Posterior vena cava (tissue), 2 donors: ENCODE data around the gene GTF2B. TPM values are rescaled to one million over a fixed set of nuclear protein-coding genes. Genes with fewer than 3 reads are reported as not detected.
"Not testable (repeated sequence)": the region's sequence is repeated elsewhere in the genome, so short reads cannot be mapped to it uniquely, and the experiment has no call there.

Experiments
- DNase-seq: peaks from one replicate; pipeline ENCODE4 v3.0.0-alpha.2; 2020; ENCODE audit warnings: low spot score
- intact Hi-C, 2 donors: fragments of 100-400 bp; cut with DNase I; formaldehyde crosslinking; loops; one replicate each; pipeline versions ENCODE4 v1.14.1 to v1.14.2; 2022 to 2023
- long read RNA-seq, 2 donors: library from polyadenylated mRNA; unstranded; transcript quantifications; one replicate each; pipeline ENCODE4 v2.0.0, GENCODE V29; 2020 to 2021
- total RNA-seq, 2 donors: library from RNA; stranded (reverse); fragmentation: NEBNext Ultra II Directional; extraction: Animal tissue kit (Norgen Biotek cat#: 25700); gene quantifications; one replicate each; pipeline ENCODE4 v1.2.1, GENCODE V29; 2021
- donor health status: DM: yes; HTN: yes; CAD: no.
- donor health status: DM: yes; HTN: yes; CAD: no.

Gene GTF2B, protein sequence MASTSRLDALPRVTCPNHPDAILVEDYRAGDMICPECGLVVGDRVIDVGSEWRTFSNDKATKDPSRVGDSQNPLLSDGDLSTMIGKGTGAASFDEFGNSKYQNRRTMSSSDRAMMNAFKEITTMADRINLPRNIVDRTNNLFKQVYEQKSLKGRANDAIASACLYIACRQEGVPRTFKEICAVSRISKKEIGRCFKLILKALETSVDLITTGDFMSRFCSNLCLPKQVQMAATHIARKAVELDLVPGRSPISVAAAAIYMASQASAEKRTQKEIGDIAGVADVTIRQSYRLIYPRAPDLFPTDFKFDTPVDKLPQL
- 10 to 100 TPM; 16.8 to 17.9 TPM for total RNA-seq
- long read RNA-seq, donor 1, transcript GTF2B-201 (7 exons, 1,351 nt), result major isoform, 5 of 5 reads
- long read RNA-seq, donor 1, partial matches to known transcripts, result 0 of 5 reads
- long read RNA-seq, donor 1, other reads (novel, unspliced or antisense), result 0 of 5 reads
- long read RNA-seq, donor 2, transcript GTF2B-201 (7 exons, 1,351 nt), result major isoform, 69 of 79 reads
- long read RNA-seq, donor 2, partial matches to known transcripts, result 3 of 79 reads
- long read RNA-seq, donor 2, other reads (novel, unspliced or antisense), result 7 of 79 reads

GRCh38 chr1:88891318-88891950, at the start of gene GTF2B:
Gene GTF2B (minus strand): TSS chr1:88891567. CDS start chr1:88891499, 68 bp downstream.
- DNase-seq, result peak; percentile 96
- intact Hi-C loops, result no loop called here

- intact Hi-C loops, DNase-seq: not testable (repeated sequence)
Measured at GRCh38 chr1:88938528-88938927, 47.2 kb upstream of the GTF2B start.

- no peak for DNase-seq
- intact Hi-C loops, result no loop called here
Measured at GRCh38 chr1:88936760-88937342, 45.5 kb upstream of the GTF2B start.

DNA sequence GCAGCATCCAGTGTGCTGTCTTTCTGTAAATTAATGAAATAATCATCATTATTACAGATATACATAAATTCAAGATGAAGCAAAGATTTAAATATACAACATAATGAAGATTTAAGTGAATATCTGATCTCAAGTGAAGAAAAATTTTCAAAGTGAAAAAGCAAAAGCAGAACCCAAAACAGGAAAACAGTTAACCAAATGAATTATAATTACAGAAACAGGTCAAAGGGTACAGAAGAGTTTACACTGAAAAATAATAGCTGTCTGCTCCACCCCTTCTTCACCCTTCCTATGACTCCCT, 44.8 kb upstream of the GTF2B start:
- intact Hi-C loops, result no loop called here
- no peak for DNase-seq

GRCh38 chr1:88935522-88936222, 44.3 kb upstream of the GTF2B start:
- DNase-seq, result no peak
- intact Hi-C loops, result no loop called here

- intact Hi-C loops, DNase-seq: not testable (repeated sequence)
Measured at GRCh38 chr1:88930176-88930575, 38.8 kb upstream of the GTF2B start.

GRCh38 chr1:88923224-88923623, 31.9 kb upstream of the GTF2B start:
- intact Hi-C loops, result no loop called here
- DNase-seq, result no peak

DNA sequence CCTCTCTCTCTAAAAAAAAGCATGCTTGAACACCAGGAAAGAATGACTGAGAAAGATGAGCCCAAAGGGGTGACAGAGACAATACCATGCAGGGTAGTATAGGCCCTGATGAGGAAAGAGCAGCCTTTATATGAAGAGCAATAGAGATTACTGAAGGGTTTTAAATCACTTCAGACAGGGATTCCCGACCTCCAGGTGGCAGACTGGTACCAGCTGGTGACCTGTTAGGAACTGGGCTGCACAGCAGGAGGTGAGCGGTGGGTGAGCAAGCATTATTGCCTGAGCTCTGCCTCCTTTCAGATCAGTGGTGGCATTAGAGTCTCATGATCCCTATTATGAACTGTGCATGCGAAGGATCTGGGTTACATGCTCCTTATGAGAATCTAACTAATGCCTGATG, 30.8 kb upstream of the GTF2B start:
- intact Hi-C loops, result no loop called here
- no peak for DNase-seq

GRCh38 chr1:88920845-88921244, 29.5 kb upstream of the GTF2B start:
- intact Hi-C loops, result no loop called here
- DNase-seq, result no peak

DNA sequence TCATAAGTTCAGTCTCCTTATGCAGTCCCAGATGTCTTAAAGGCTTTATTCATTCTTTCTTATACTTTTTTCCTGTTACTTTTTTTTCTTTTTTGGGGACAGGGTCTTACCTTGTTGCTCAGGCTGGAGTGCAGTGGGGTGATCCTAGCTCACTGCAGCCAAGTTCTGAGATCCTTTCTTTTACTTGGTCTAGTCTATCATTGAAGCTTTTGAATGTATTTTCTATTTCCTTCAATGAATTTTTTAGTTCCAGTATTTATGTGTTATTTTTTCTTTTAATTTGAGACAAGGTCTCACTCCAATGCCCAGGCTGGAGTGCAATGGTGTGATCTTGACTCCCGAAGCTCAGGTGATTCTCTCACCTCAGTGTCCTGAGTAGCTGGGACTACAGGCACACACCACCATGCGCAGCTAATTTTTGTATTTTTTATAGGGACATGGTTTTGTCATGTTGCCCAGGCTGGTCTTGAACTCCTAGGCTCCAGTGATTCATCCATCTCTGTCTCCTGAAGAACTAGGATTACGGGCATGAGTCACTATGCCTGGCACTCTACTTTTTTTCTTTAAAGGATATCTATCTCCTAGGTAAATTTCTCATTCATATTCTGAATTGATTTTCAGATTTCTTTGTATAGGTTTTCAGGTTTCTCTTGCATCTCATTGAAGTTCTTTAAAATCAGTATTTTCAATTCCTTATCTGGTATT, 26.1 kb upstream of the GTF2B start:
- intact Hi-C loops, result no loop called here

DNA sequence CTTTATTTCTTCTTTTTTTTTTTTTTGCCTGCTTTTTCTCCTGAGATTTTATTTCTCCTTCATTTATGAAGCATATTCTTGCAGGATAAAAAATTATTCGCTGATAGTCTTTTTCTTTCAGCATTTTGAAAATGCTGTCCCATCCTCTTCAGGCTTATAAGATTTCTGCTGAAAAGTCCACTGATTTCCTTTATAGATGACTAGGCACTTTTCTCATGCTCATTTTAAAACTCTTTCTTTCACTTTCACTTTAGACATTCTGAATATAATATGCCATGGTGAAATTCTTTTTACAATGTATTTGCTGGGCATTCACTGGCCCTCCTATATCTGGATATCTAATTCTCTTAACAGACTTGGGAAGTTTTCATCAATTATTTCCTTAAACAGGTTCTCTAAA, 25.5 kb upstream of the GTF2B start:
- intact Hi-C loops, result no loop called here

More for the DNA sequence above, 26.1 kb upstream of the GTF2B start:
- no peak for DNase-seq

GRCh38 chr1:88911800-88912199, 20.4 kb upstream of the GTF2B start:
- intact Hi-C loops, DNase-seq: not testable (repeated sequence)

More for the DNA sequence above, 25.5 kb upstream of the GTF2B start:
- DNase-seq, result no peak

DNA sequence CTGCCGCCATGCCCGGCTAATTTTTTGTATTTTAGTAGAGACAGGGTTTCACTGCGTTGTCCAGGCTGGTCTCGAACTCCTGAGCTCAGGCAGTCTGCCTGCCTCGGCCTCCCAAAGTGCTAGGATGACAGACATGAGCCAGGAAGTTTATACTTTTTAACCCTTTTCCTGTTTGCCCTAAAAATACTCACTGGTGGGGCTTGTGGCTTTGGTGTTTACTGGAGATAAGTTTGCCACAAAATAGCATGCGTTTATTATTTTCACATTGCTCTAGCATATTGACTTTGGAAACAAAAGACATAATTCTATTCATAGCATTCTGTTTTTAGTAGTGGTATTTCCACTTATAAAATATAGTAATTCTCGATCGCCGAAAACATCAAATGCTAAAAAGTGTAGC, 19.8 kb upstream of the GTF2B start:
- intact Hi-C loops, result no loop called here
- DNase-seq, result no peak

DNA sequence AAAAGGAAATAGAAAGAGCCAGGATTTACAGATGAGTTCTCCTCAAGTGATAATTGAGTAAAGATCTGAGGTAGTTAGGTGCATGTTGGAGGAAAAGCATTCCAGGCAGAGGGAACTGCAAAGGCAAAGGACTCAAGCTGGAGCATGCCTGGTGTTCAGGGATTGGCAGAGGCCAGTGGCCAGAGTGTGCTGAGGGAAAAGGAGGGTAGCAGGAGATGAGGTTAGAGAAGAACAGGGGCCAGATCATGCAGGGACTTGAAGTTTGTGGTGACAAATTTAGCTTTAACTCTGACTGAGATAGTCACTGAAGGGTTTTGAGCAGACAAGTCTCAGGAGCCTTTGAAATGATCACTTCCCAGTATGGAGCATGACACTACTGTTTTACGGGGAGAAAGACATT, 19.0 kb upstream of the GTF2B start:
- DNase-seq, result no peak
- intact Hi-C loops, result no loop called here

GRCh38 chr1:88900883-88901282, 9.5 kb upstream of the GTF2B start:
- intact Hi-C loops, result no loop called here

GRCh38 chr1:88897070-88897730, 5.8 kb upstream of the GTF2B start:
- intact Hi-C loops, result no loop called here
- DNase-seq, result no peak

More at GRCh38 chr1:88900883-88901282, 9.5 kb upstream of the GTF2B start:
- no peak for DNase-seq

DNA sequence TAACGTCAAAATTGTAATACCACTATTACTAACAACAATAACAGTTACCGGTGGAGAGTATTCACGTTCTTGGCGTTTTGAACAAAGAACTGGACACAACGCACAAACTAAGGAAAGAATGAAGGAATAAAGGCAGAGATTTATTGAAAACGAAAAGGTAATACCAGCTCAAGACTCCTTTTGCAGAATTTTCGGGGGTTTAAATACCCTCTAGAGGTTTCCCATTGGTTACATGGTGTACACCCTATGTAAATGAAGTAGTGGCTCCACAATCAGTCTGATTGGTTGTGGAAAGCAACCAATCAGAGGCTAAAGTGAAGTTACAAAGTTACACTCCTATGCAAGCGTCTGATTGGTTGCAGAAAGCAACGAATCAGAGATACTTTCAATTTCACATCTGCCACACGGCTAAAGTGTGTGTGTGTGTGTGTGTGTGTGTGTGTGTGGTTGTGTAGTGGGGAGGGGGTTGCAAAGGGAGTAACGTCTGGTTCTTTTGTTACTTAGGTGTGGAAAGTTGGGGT, 1.1 kb upstream of the GTF2B start:
- intact Hi-C loops, result no loop called here
- DNase-seq, result no peak

DNA sequence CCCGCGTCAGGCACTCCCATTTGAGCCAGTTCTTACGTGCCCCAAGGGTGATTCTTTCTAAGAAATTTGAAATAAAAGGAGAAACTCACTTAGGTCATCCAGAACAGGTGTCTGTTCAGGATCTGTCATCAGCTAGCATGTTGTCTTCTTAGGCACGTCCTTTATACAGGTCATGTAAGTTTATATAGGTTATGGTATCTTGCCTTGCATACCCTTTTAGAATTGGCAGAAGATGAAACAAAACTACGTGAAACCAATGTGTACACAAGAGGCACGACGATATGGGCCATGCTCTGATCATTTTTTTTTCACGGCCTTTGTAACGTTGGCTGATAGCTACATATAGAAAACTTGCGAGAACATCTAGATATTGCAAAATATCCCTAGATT, 579 bp upstream of the GTF2B start:
- no peak for DNase-seq
- intact Hi-C loops, result no loop called here
